HepG2 (cell line): ENCODE measurements around the gene FAM20A. TPM values are rescaled to one million over a fixed set of nuclear protein-coding genes. Genes with fewer than 3 reads are reported as not detected.
A peak's percentile ranks its signal among the peaks of the same experiment; 100 is the strongest.

Experiments
- FUBP1 ChIP-seq: sonication (generic); formaldehyde crosslinking; IDR thresholded peaks from 2 replicates; pipeline ENCODE4 v1.5.1; 2020; ENCODE audit warnings: missing genetic modification reagents, mild to moderate bottlenecking, borderline replicate concordance
- HDAC2 ChIP-seq: sonication (generic); formaldehyde crosslinking; IDR thresholded peaks from 2 replicates; pipeline ENCODE4 v1.4.0; 2020; ENCODE audit warnings: missing genetic modification reagents
- MLXIP ChIP-seq: sonication (generic); formaldehyde crosslinking; IDR thresholded peaks from 2 replicates; pipeline ENCODE4 v1.9.0; 2021; ENCODE audit warnings: missing genetic modification reagents, borderline replicate concordance
- PRDM15 ChIP-seq: sonication (generic); formaldehyde crosslinking; IDR thresholded peaks from 2 replicates; pipeline ENCODE4 v1.4.0; 2020; ENCODE audit warnings: missing genetic modification reagents
- SNAPC5 ChIP-seq: sonication (generic); formaldehyde crosslinking; IDR thresholded peaks from 2 replicates; pipeline ENCODE4 v1.8.1; 2023; ENCODE audit warnings: mild to moderate bottlenecking, missing genetic modification reagents, borderline replicate concordance
- SRY ChIP-seq: sonication (generic); formaldehyde crosslinking; IDR thresholded peaks from 2 replicates; pipeline ENCODE4 v1.8.0; 2022; ENCODE audit warnings: mild to moderate bottlenecking, missing genetic modification reagents
- ZNF318 ChIP-seq: sonication (generic); formaldehyde crosslinking; IDR thresholded peaks from 2 replicates; pipeline ENCODE4 v1.4.0; 2020; ENCODE audit warnings: mild to moderate bottlenecking, missing genetic modification reagents
- ZNF619 ChIP-seq: sonication (generic); formaldehyde crosslinking; IDR thresholded peaks from 2 replicates; pipeline ENCODE4 v1.4.0; 2020; ENCODE audit warnings: mild to moderate bottlenecking, missing genetic modification reagents
- polyA plus RNA-seq, 8 experiments: library from polyadenylated mRNA; depleted of rRNA in 3 of 8; stranded (reverse) in 7 of 8; unstranded in 1 of 8; fragments of >200 nt; fragmentation: Illumina TruSeq in 4 of 8; extraction: Trizol in 4 of 8; gene quantifications; 2 replicates each; pipeline versions ENCODE4 v1.2.1 to v1.2.3, GENCODE V29; 2011 to 2016; ENCODE audit warnings: low read depth in 4 of 8, missing spikeins in 1 of 8, mixed read lengths in 1 of 8; ENCODE audit not compliant: insufficient read depth in 1 of 8
- total RNA-seq, 5 experiments: library from RNA; depleted of rRNA; stranded (reverse); fragments of >200 nt; fragmentation: Illumina TruSeq; extraction: Trizol; gene quantifications; 2 replicates each; pipeline ENCODE4 v1.2.3, GENCODE V29; 2016; ENCODE audit warnings: low read depth in 1 of 5

FAM20A gene
- total and polyA plus RNA-seq, 2 of the 13 experiments (the other 11 are each of a cell fraction or from before 2014, with no cell fraction given), result 9.3 to 20.7 TPM

GRCh38 chr17:68511671-68512246 lies 89.4 kb downstream of the FAM20A start (continued):
- TF ChIP-seq MLXIP (no peak), SRY (CRISPR knock-in tag) (peak; percentile 69; the same call in 1 of the 2 replicates), SNAPC5 (CRISPR knock-in tag) (no peak), FUBP1 (no peak), ZNF318 (CRISPR knock-in tag) (no peak), ZNF619 (peak; percentile 73; the same call in 1 of the 2 replicates), PRDM15 (peak; percentile 71; the same call in 1 of the 2 replicates), HDAC2 (CRISPR knock-in tag) (peak; percentile 15)
